GM12891 (cell line): ENCODE measurements around the gene RBM20.

Experiments
- POLR2A ChIP-seq: IDR thresholded peaks from 2 replicates; pipeline ENCODE4 v1.6.1; 2011; ENCODE audit warnings: low read depth, low read length, control low read depth
- POLR2AphosphoS5 ChIP-seq: IDR thresholded peaks from 2 replicates; pipeline ENCODE4 v1.6.1; 2011; ENCODE audit warnings: low read depth, low read length, control low read depth
- SPI1 ChIP-seq: IDR thresholded peaks from 2 replicates; pipeline ENCODE4 v1.6.1; 2011; ENCODE audit warnings: low read depth, low read length, control low read depth
- TAF1 ChIP-seq: IDR thresholded peaks from 2 replicates; pipeline ENCODE4 v1.6.1; 2011; ENCODE audit warnings: low read depth, low read length, control low read depth

DNA sequence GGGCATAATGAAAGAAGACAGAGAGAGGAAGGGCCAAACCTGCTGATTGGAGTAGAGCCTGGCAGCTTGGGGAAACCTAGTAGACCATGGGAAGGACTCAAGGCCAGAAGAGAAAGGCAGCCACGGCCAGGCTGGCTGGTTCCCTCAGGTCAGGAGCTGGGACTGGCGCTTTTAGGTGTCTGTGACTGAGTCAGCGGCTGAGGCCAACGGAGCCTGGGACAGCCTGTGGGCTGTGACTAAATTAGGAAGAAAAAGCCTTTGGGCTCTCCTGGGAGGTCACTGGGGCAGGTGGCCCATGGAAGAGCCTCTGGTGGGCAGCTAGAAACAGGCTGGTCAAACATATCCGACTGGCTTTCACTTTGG is 118.7 kb downstream of the RBM20 start:
- TF ChIP-seq POLR2AphosphoS5 (no peak), POLR2A (no peak), TAF1 (no peak), SPI1 (no peak)
